Mesodermal cell (in vitro differentiated cells): Measurements from ENCODE around the gene SLC43A1.

Source experiments
- H3K27ac ChIP-seq: 2 replicates; pipeline ENCODE4 v1.7.0; 2013; ENCODE audit warnings: mild to moderate bottlenecking, low read depth, low read length, moderate library complexity; ENCODE audit not compliant: severe bottlenecking
- H3K36me3 ChIP-seq: 2 replicates; pipeline ENCODE4 v1.7.1; 2013; ENCODE audit warnings: mild to moderate bottlenecking, low read length, moderate library complexity; ENCODE audit not compliant: control insufficient read depth, insufficient read depth
- H3K4me1 ChIP-seq: one replicate; pipeline ENCODE4 v1.7.1; 2013; ENCODE audit warnings: mild to moderate bottlenecking, low read length; ENCODE audit not compliant: insufficient read depth, control insufficient read depth, poor library complexity, severe bottlenecking
- H3K4me3 ChIP-seq: 2 replicates; pipeline ENCODE4 v1.7.0; 2013; ENCODE audit warnings: low read length, control low read depth, mild to moderate bottlenecking; ENCODE audit not compliant: insufficient read depth, poor library complexity, severe bottlenecking; ENCODE audit errors: extremely low read depth
- H3K9me3 ChIP-seq: 2 replicates; pipeline ENCODE4 v1.7.1; 2013; ENCODE audit warnings: mild to moderate bottlenecking, low read length, moderate library complexity; ENCODE audit not compliant: control insufficient read depth
- WGBS, 2 experiments: methylation state at CpG; one replicate each; pipeline ENCODE4 v1.1.5; 2013; ENCODE audit warnings: missing lambda C conversion rate in 2 of 2; ENCODE audit not compliant: insufficient coverage in 2 of 2; 5-methylcytosine and 5-hydroxymethylcytosine counted together

The SLC43A1 gene

DNA sequence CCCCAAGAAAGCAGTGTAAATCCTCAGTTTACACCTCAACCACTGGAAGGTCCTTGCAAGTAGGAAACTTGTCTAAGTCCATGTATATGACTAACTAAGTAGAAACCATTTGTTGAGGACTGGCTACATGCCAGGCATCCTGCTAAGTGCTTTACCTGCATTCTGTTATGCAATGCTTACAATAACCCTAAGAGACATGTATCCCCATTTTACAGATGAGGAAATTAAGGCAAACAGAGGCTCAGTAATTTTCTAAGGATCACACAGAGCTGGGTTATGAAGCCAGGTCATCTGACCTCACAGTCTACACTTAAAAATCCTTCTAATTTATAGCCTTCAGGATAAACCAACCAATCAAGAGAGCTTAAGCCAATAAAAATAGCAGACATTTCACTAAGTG is 13.5 kb upstream of the SLC43A1 start:
- no peaks in the 10 kb centered on the region for H3K9me3 ChIP-seq
- no peak overlapping the region for H3K4me3 ChIP-seq
- peaks cover 34% of the 10 kb centered on the region for H3K36me3 ChIP-seq
- H3K4me1 ChIP-seq, result peaks cover 3% of the 10 kb centered on the region
- H3K27ac ChIP-seq, result no peak overlapping the region

DNA sequence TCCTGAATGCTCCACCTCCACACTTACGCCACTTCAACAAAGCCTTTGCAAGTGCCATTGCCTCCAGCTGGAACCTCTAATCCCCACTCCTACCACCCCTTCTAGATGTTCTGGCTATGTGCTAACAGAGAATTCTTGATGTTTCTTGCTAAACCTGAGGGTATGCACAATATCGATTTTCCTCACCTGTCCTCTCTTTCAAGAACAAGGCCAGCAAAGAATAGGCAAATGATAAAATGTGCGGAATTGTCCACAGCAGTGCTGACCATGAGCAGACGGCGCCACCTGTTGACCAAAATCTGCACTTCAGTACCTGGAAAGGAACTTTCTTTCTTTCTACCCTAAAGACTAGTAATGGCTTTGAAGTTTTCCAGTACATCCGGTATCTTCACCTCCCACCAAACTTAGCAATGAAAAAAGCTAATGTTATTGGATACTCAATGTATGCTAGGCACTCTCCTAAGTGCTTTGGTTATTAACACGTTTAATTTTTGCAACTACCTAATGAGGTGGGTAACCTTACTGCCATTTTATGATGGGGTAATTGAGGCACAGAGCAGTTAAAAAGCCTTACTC is 11.6 kb upstream of the SLC43A1 start:
- Histone ChIP-seq H3K4me3 (no peak overlapping the region), H3K9me3 (no peaks in the 10 kb centered on the region), H3K36me3 (peaks cover 34% of the 10 kb centered on the region), H3K4me1 (peaks cover 3% of the 10 kb centered on the region), H3K27ac (no peak overlapping the region)
- 37 to 100% methylated on average over 1 to 5 of the region's 7 CpGs for WGBS, 2 experiments

DNA sequence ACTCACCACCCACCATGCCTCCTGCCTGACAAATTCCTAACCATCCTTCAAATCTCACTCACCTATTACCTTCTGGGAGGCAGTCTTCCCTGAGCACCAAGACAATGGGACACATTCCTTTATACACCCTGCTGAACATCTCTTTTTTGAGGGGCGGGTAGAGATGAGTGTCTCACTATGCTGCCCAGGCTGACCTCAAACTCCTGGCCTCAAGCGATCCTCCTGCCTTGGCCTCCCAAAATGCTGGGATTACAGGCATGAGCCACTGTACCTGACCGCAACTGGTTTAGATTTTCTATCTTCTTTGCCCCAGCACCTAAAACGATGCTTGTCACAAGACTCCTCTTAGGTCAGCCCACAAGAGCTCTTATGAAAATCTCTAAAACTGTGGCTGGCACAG is 7.9 kb upstream of the SLC43A1 start:
- no peaks in the 10 kb centered on the region for H3K9me3 ChIP-seq
- H3K27ac ChIP-seq, result no peak overlapping the region
- peaks cover 18% of the 10 kb centered on the region for H3K36me3 ChIP-seq
- H3K4me3 ChIP-seq, result no peak overlapping the region
- no peaks in the 10 kb centered on the region for H3K4me1 ChIP-seq
- WGBS, 2 experiments, result 86 to 90% methylated on average over 4 of the region's 4 CpGs

DNA sequence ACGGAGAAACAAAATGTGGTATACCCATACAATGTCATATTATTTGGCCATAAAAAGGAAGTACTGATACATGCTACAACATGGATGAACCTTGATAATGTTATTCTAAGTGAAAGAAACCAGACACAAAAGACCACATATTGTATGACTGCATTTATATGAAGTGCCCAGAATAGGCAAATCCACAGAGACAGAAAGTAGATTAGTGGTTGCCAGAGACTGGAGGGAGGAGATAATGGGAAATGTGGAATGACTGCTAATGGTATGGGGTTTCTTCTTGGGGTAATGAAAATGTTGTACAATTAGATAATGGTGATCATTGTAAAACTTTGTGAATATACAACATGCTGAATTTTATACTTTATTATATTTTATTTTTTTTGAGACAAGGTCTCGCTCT is 5.6 kb upstream of the SLC43A1 start:
- Histone ChIP-seq H3K27ac (no peak overlapping the region), H3K4me1 (peaks cover under 1% of the 10 kb centered on the region)
- 100% methylated on average over 1 of the region's 2 CpGs; no CpG with 5 or more reads in 1 of the 2 experiments for WGBS, 2 experiments

DNA sequence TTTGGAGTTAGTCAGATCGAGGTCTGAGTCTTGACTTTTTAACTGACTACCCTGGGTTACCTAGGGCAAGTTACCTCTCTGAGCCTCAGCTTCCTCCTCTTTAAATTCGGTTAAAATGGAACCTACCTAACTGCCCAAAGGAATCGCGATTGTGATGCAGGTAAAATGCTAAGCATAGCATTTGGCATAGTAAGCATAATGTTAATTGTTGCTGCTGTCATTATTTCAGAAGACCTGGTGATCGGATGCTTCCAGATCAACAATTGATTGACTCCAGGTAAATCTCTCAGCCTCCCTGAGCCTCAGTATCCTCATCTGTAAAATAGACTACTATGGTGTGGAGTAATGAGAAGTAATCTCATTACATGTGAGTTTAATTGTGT is 550 bp upstream of the SLC43A1 start:
- no peaks in the 10 kb centered on the region for H3K9me3 ChIP-seq
- no peak overlapping the region for H3K27ac ChIP-seq
- H3K36me3 ChIP-seq, result no peaks in the 10 kb centered on the region
- H3K4me3 ChIP-seq, result peak overlapping the region; percentile 59
- peaks cover 6% of the 10 kb centered on the region for H3K4me1 ChIP-seq
- WGBS, 2 experiments, result 0% methylated on average over 1 to 3 of the region's 5 CpGs

More for the DNA sequence above, 5.6 kb upstream of the SLC43A1 start:
- H3K9me3 ChIP-seq, result no peaks in the 10 kb centered on the region
- no peak overlapping the region for H3K4me3 ChIP-seq
- peaks cover 8% of the 10 kb centered on the region for H3K36me3 ChIP-seq

DNA sequence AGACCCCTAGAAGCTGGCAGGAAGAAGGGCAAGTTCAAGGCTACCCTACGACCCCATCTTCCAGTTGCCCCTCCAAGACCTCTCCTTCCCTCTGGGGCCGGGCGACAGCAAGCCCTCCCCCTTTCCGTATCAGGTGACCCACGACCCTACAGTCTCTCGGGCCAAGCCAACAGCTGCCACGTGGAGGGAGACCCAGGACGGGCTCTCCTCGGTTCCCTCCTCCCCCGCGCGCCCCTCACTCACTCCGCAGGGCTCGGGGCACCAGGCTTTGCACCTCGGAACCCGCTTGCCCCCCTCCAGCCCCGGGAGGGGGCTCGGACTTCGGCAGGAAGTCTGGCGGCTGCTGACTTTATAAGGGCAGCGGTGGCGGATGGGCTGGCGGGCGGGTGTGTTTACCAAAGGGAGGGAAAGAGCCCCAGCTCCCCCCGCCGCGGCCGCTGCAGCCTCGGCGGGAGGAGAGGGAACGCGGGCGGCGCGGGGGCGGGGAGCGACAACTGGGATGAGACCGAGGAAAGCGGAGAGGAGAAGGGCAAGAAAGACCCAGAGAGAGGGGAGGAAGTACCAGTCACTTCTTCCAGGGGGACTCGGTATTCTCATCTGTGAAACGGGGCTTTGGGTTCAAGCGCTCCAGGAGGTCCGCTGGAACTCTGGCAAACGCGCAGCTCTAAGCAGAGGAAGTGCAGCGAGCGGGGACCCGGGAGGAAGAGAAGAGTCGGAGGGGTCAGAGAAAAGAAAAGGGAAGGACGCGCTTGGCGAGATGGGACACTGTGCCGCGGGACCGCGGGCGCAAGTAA is 767 bp downstream of the SLC43A1 start:
- no peak overlapping the region for H3K27ac ChIP-seq
- peaks cover 6% of the 10 kb centered on the region for H3K4me1 ChIP-seq
- WGBS, 2 experiments, result 0% methylated on average over 9 to 39 of the region's 57 CpGs
- peak overlapping the region; percentile 59 for H3K4me3 ChIP-seq
- H3K36me3 ChIP-seq, result no peaks in the 10 kb centered on the region
- no peaks in the 10 kb centered on the region for H3K9me3 ChIP-seq

DNA sequence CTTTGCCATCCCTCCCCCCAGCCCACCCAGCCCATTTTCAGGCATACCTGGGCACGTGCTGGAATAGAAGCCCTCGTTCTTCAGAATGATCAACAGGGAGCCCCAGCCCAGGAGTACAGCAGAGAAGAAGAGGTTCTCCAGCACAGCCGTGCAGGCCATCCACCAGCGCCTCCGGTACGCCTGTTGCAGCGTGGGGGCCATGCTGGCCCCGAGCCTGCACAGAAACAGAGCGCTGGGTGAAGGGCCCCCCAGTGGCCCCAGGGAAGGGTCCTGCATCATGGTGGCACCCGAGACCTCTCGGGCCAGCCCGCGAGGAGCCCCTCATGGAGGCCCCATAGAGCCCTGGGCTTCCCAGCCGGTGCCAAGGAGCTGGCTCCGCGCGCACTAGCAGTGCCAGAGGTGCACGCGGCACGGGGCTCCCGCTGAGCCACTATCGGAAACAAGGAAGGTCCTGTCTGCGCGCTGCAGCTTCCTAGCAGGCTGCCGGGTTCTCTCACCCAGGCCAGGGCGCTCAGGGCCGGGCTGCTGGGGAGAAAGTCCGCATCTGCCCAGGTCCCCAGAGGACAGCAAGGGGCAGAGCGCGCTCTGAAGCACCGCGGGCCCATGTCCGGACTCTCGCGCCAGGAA is 1.5 kb downstream of the SLC43A1 start:
- Histone ChIP-seq H3K4me1 (peaks cover 6% of the 10 kb centered on the region), H3K27ac (no peak overlapping the region), H3K36me3 (no peaks in the 10 kb centered on the region), H3K4me3 (peak overlapping the region; percentile 59), H3K9me3 (no peaks in the 10 kb centered on the region)
- 16 to 17% methylated on average over 32 to 35 of the region's 35 CpGs for WGBS, 2 experiments

DNA sequence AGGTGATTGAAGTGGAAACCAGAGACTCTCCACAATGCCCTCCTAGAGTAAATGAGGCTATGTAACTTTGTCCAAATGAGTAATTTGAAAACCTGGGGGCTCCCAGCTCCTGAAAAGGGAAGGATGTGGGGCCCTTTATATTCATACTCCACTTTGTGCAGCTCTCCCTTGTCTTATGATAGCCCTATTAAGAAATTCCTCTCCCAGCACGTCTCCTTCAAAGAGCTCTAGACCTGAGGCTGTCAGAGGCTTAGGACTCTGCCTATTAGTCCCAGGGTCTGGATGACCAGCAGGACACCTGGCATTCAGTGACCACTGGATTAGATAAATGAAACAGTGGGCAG is 2.1 kb downstream of the SLC43A1 start:
- Histone ChIP-seq H3K36me3 (no peaks in the 10 kb centered on the region), H3K27ac (no peak overlapping the region), H3K4me1 (peaks cover 6% of the 10 kb centered on the region), H3K9me3 (no peaks in the 10 kb centered on the region), H3K4me3 (no peak overlapping the region)
- WGBS, 2 experiments, result 78% methylated on average over 1 of the region's 1 CpG; no CpG with 5 or more reads in 1 of the 2 experiments

DNA sequence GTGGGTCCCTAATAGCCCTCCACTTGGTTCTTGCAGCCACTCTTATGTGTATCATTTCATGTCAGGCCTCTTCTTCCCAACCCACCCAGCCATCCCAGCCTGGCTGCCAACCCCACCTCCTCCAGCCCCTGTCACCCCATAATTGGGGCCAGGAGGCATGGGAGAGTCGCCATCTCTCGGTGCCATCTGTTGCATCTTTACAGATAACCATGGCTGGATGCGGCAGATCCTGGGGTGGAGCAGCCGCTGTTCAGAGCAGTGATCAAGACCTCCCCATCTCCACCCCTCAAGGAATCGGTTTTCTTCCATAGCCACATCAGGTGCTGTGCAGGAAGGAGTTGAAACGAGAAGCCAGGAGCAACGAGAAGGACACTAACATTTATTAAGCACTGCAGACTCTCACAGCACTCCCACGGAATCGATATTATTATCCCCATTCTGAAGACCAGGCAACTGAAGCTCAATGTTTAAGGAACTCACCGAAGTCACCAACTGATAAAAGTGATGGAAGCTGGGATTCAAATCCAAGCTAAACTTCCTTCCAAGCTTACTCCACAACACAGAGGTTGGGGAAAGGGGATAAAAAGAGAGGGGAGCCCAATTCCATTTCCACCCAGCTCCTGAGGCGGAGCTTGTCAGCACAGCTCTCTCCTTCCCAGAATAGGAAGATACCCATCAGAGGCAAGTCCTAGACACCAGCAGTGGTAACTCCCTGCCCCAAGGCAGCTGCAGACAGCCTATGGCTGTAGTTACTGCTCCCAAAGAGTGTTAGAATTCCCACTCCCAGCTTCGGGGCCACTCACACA is 2.7 kb downstream of the SLC43A1 start:
- Histone ChIP-seq H3K36me3 (no peaks in the 10 kb centered on the region), H3K4me1 (peaks cover 6% of the 10 kb centered on the region), H3K4me3 (no peak overlapping the region), H3K27ac (no peak overlapping the region), H3K9me3 (no peaks in the 10 kb centered on the region)
- 84 to 100% methylated on average over 4 to 7 of the region's 12 CpGs for WGBS, 2 experiments

DNA sequence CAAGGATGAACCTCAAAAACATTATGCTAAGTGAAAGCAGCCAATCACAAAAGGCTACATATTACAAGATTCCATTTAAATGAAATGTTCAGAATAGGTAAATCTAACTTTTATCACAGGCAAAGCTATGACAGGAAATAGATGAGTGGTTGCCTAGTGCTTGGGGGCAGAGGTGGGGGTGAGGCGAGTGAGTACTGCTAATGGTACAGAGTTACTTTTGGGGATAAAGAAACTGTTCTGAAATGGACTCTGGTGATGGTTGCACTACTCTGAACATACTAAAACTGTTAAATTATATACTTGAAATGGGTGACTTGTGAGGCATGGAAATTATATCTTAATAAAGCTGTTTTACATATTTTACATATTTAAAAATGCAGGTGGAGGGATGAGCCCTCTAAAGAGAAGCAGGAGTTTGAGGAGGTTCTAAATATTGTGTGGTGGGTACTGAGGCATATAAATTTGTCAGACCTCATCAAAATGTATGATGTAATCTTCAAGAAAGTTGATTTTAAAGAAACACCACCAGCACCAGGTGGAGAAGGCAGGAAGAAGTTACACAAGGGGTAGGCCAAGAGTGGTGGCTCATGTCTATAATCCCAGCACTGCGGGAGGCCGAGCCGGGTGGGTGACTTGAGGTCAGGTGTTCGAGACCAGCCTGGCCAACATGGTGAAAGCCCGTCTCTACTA is 3.6 kb downstream of the SLC43A1 start:
- H3K36me3 ChIP-seq, result no peaks in the 10 kb centered on the region
- WGBS, 2 experiments, result 90 to 98% methylated on average over 5 of the region's 6 CpGs
- no peaks in the 10 kb centered on the region for H3K9me3 ChIP-seq
- H3K4me1 ChIP-seq, result peaks cover 6% of the 10 kb centered on the region
- H3K27ac ChIP-seq, result no peak overlapping the region
- no peak overlapping the region for H3K4me3 ChIP-seq
